GM23338 (cell line): ENCODE measurements around the gene SPATA31D1. TPM values are rescaled to one million over a fixed set of nuclear protein-coding genes. Genes with fewer than 3 reads are reported as not detected.

Experiments used
- ATAC-seq: fragments of 200-7000 bp; cut with Tn5 transposase; 3 replicates; pipeline ENCODE4 v1.9.1; 2020
- DNase-seq: peaks from one replicate; pipeline ENCODE4 v3.0.0-alpha.2; 2015; ENCODE audit warnings: low spot score
- H2AFZ ChIP-seq: fragments of 200-600 bp; sonication (generic); 2 replicates; pipeline ENCODE4 v1.8.0; 2016; ENCODE audit warnings: antibody characterized with exemption, mild to moderate bottlenecking, moderate library complexity
- H3F3A ChIP-seq: fragments of 200-600 bp; sonication (generic); replicated peaks from 2 replicates; pipeline ENCODE4 v1.8.0; 2017; ENCODE audit warnings: antibody characterized with exemption, mixed run types, low read depth
- H3K27ac ChIP-seq: fragments of 200-600 bp; sonication (generic); 2 replicates; pipeline ENCODE4 v1.6.1; 2016; ENCODE audit warnings: low read depth
- H3K27me3 ChIP-seq: fragments of 200-600 bp; sonication (generic); 2 replicates; pipeline ENCODE4 v1.8.0; 2016; ENCODE audit warnings: mild to moderate bottlenecking, mixed run types, moderate library complexity; ENCODE audit not compliant: insufficient read depth
- H3K36me3 ChIP-seq: fragments of 200-600 bp; sonication (generic); 2 replicates; pipeline ENCODE4 v1.8.0; 2016; ENCODE audit warnings: mild to moderate bottlenecking; ENCODE audit not compliant: insufficient read depth
- H3K4me1 ChIP-seq: fragments of 200-600 bp; sonication (generic); 2 replicates; pipeline ENCODE4 v1.8.0; 2016; ENCODE audit warnings: mild to moderate bottlenecking, moderate library complexity; ENCODE audit not compliant: insufficient read depth
- H3K4me2 ChIP-seq: fragments of 200-600 bp; sonication (generic); 2 replicates; pipeline ENCODE4 v1.7.1; 2017; ENCODE audit warnings: mixed run types
- H3K4me3 ChIP-seq: fragments of 200-600 bp; sonication (generic); 2 replicates; pipeline ENCODE4 v1.6.1; 2016; ENCODE audit warnings: mixed run types
- H3K79me2 ChIP-seq: fragments of 200-600 bp; sonication (generic); replicated peaks from 2 replicates; pipeline ENCODE4 v1.8.0; 2017; ENCODE audit warnings: mild to moderate bottlenecking; ENCODE audit not compliant: insufficient read depth
- H3K9me2 ChIP-seq: fragments of 200-600 bp; sonication (generic); 2 replicates; pipeline ENCODE4 v1.8.0; 2017; ENCODE audit not compliant: insufficient read depth
- H4K20me1 ChIP-seq: fragments of 200-600 bp; sonication (generic); replicated peaks from 2 replicates; pipeline ENCODE4 v1.8.0; 2017; ENCODE audit warnings: mild to moderate bottlenecking; ENCODE audit not compliant: insufficient read depth
- H3K27ac Mint-ChIP-seq: 2 replicates; pipeline ENCODE4 v1.8.0; 2020; ENCODE audit warnings: inconsistent platforms, mild to moderate bottlenecking, moderate library complexity, mixed read lengths
- H3K27me3 Mint-ChIP-seq: 3 replicates; pipeline ENCODE4 v1.8.0; 2022; ENCODE audit warnings: low read depth, mild to moderate bottlenecking, moderate library complexity, mixed read lengths, inconsistent platforms; ENCODE audit not compliant: insufficient read depth, poor library complexity
- H3K36me3 Mint-ChIP-seq: 3 replicates; pipeline ENCODE4 v1.8.0; 2021; ENCODE audit warnings: low read depth, mild to moderate bottlenecking, inconsistent platforms, moderate library complexity, mixed read lengths
- H3K4me1 Mint-ChIP-seq: 3 replicates; pipeline ENCODE4 v1.8.0; 2020; ENCODE audit warnings: mild to moderate bottlenecking, inconsistent platforms, mixed read lengths
- H3K4me3 Mint-ChIP-seq: 3 replicates; pipeline ENCODE4 v1.8.0; 2021; ENCODE audit warnings: moderate library complexity, mild to moderate bottlenecking, inconsistent platforms, mixed read lengths
- H3K9me3 Mint-ChIP-seq: 3 replicates; pipeline ENCODE4 v1.8.0; 2020; ENCODE audit warnings: moderate library complexity, mild to moderate bottlenecking, inconsistent platforms, mixed read lengths
- CREB1 ChIP-seq: fragments of 250-450 bp; sonication (Bioruptor Pico); IDR thresholded peaks from 2 replicates; pipeline ENCODE4 v1.5.0; 2020; ENCODE audit warnings: low read depth, mild to moderate bottlenecking, moderate library complexity
- ETS1 ChIP-seq: IDR thresholded peaks from 2 replicates; pipeline ENCODE4 v1.6.1; 2016; ENCODE audit warnings: antibody characterized with exemption
- EZH2 ChIP-seq: fragments of 200-600 bp; sonication (generic); IDR thresholded peaks from one replicate; pipeline ENCODE4 v1.8.0; 2017; ENCODE audit warnings: antibody characterized with exemption, mild to moderate bottlenecking, low read depth; ENCODE audit not compliant: unreplicated experiment
- EZH2phosphoT487 ChIP-seq: fragments of 200-600 bp; sonication (generic); IDR thresholded peaks from one replicate; pipeline ENCODE4 v1.8.1; 2018; ENCODE audit warnings: antibody characterized with exemption; ENCODE audit not compliant: unreplicated experiment
- NANOG ChIP-seq: IDR thresholded peaks from 2 replicates; pipeline ENCODE4 v1.6.1; 2016; ENCODE audit warnings: antibody characterized with exemption, borderline replicate concordance
- POLR2AphosphoS5 ChIP-seq: IDR thresholded peaks from 2 replicates; pipeline ENCODE4 v1.6.1; 2016; ENCODE audit warnings: antibody characterized with exemption, low read depth
- REST ChIP-seq: IDR thresholded peaks from one replicate; pipeline ENCODE4 v1.6.1; 2018; ENCODE audit warnings: antibody characterized with exemption; ENCODE audit not compliant: unreplicated experiment
- STAT1 ChIP-seq: IDR thresholded peaks from one replicate; pipeline ENCODE4 v1.6.1; 2016; ENCODE audit warnings: antibody characterized with exemption; ENCODE audit not compliant: unreplicated experiment
- ZNF331 ChIP-seq: fragments of 250-450 bp; sonication (Bioruptor Pico); IDR thresholded peaks from 2 replicates; pipeline ENCODE4 v1.5.0; 2020; ENCODE audit warnings: low read depth, mild to moderate bottlenecking, moderate library complexity
- polyA plus RNA-seq: library from polyadenylated mRNA; unstranded; fragments of >200 nt; fragmentation: Nextera tagmentation; extraction: Ambion mirVana; gene quantifications from 2 replicates; pipeline ENCODE4 v1.2.1, GENCODE V29; 2016
- total RNA-seq: library from RNA; depleted of rRNA; stranded (reverse); fragments of >200 nt; shearing (Covaris generic); gene quantifications from 2 replicates; pipeline ENCODE4 v1.2.3, GENCODE V29; 2014
- TF ChIP-seq, protein P1 (sequence below), 2 experiments: fragments of 200-600 bp in 1 of 2; sonication (generic) in 1 of 2; conservative IDR thresholded peaks; 2 replicates each; pipeline versions ENCODE4 v1.5.1 to v1.6.1; 2016 to 2017; ENCODE audit warnings: antibody characterized with exemption in 2 of 2, low read depth in 2 of 2, mild to moderate bottlenecking in 2 of 2, moderate library complexity in 1 of 2

Gene SPATA31D1
- total and polyA plus RNA-seq, 2 experiments from 2014 or later: not detected

DNA sequence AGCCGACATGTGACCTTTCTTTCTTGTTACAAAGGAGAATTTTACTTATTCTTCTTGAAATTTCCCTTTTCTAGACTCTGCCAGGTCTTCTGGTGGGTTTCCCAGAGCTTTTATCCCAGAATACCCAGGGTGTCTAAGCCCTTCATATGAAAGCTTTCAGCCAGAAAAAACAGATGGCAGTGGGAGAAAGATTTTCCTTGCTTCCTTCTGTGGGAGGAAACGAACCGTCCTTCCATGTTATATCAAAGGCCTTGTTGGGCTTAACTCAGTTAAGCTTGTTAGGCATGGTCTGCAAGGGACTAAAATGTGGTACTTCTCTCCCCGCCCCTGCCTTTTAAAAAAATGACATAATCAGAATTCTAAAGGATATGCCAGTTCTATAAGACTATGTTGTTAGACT, 47.5 kb downstream of the SPATA31D1 start (continued):
- TF ChIP-seq ETS1: no peak
- TF ChIP-seq EZH2: no peak
- no peak for TF ChIP-seq CREB1
- TF ChIP-seq ZNF331: no peak
- no peak for TF ChIP-seq NANOG
- TF ChIP-seq POLR2AphosphoS5: no peak
- no peak for TF ChIP-seq REST

DNA sequence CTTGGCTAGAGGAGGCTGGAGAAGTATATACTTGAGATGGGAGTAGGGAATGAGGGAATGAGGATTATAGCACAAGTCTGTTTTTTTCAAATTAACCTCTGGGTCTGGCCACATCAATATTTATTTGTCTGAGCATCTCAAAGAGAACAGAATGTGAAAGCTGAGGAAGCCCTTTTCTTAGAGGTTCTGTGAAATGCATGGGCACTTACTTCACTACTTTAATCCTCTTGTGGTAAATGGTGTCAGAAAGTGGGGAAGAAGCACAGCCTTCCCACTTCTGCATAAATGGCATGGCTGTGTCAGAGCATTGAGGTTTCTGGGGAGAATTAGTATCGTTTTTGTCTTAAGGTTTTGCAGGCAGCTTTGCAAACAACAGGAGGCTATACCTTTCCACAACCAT, 48.6 kb downstream of the SPATA31D1 start:
- no peaks in the 10 kb centered on the region for H3K36me3 ChIP-seq
- no peaks in the 10 kb centered on the region for H3K79me2 ChIP-seq
- ATAC-seq: no peak
- TF ChIP-seq, protein P1, sequence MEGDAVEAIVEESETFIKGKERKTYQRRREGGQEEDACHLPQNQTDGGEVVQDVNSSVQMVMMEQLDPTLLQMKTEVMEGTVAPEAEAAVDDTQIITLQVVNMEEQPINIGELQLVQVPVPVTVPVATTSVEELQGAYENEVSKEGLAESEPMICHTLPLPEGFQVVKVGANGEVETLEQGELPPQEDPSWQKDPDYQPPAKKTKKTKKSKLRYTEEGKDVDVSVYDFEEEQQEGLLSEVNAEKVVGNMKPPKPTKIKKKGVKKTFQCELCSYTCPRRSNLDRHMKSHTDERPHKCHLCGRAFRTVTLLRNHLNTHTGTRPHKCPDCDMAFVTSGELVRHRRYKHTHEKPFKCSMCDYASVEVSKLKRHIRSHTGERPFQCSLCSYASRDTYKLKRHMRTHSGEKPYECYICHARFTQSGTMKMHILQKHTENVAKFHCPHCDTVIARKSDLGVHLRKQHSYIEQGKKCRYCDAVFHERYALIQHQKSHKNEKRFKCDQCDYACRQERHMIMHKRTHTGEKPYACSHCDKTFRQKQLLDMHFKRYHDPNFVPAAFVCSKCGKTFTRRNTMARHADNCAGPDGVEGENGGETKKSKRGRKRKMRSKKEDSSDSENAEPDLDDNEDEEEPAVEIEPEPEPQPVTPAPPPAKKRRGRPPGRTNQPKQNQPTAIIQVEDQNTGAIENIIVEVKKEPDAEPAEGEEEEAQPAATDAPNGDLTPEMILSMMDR (conservative IDR thresholded peaks at IDR 0.05; ENCODE audit: low read depth in 2 of 2): no peak
- no peak for TF ChIP-seq POLR2AphosphoS5
- no peak for TF ChIP-seq STAT1
- TF ChIP-seq ZNF331: no peak
- no peak for TF ChIP-seq EZH2phosphoT487
- TF ChIP-seq CREB1: no peak
- no peak overlapping the region for H3K4me2 ChIP-seq
- Mint-ChIP-seq H3K4me3 (no peak overlapping the region), H3K9me3 (no peaks in the 10 kb centered on the region), H3K27ac (no peak overlapping the region), H3K27me3 (no peaks in the 10 kb centered on the region), H3K4me1 (peaks cover 4% of the 10 kb centered on the region; the same call in 2 of the 3 replicates), H3K36me3 (no peaks in the 10 kb centered on the region)
- DNase-seq: no peak
- no peak overlapping the region for H3K4me3 ChIP-seq
- no peaks in the 10 kb centered on the region for H3F3A ChIP-seq
- no peak overlapping the region for H3K27ac ChIP-seq
- H3K27me3 ChIP-seq: no peaks in the 10 kb centered on the region
- H4K20me1 ChIP-seq: no peaks in the 10 kb centered on the region
- H2AFZ ChIP-seq: no peak overlapping the region
- H3K9me2 ChIP-seq: no peaks in the 10 kb centered on the region
- no peaks in the 10 kb centered on the region for H3K4me1 ChIP-seq
